SU-DHL-6 (cell line): ENCODE measurements around the gene NPAT.

Source experiments
- CTCF ChIP-seq: fragments of 200-600 bp; sonication (generic); IDR thresholded peaks from one replicate; pipeline ENCODE4 v1.5.1; 2017; ENCODE audit warnings: antibody characterized with exemption, mild to moderate bottlenecking, low read length, moderate library complexity; ENCODE audit not compliant: insufficient read depth, poor library complexity, severe bottlenecking
- EZH2phosphoT487 ChIP-seq: fragments of 200-600 bp; sonication (generic), shearing (Covaris generic); conservative IDR thresholded peaks from 2 replicates; pipeline ENCODE4 v1.6.1; 2018; ENCODE audit warnings: mild to moderate bottlenecking, antibody characterized with exemption, low read length, moderate library complexity, mixed read lengths

- TF ChIP-seq CTCF (no peak), EZH2phosphoT487 (no peak)
These were observed 110.4 kb downstream of the NPAT start for GRCh38 chr11:108112057-108112456.
